B cell (primary cell): ENCODE results near the gene METTL8. TPM values are rescaled to one million over a fixed set of nuclear protein-coding genes. Genes with fewer than 3 reads are reported as not detected.

Experiments
- ATAC-seq: fragments of 200-7000 bp; cut with Tn5 transposase; one replicate; pipeline ENCODE4 v1.10.0; 2021; ENCODE audit warnings: low read depth, mild to moderate bottlenecking, moderate number of reproducible peaks, moderate library complexity
- CTCF ChIA-PET: fragments of 350-600 bp; sonication (Branson Sonifier 250); formaldehyde crosslinking; loops from one replicate; lab custom pipeline; 2021; ENCODE audit warnings: antibody characterized with exemption, inconsistent platforms; lab: Charles Lee
- POLR2A ChIA-PET: fragments of 350-600 bp; sonication (Branson Sonifier 250); formaldehyde crosslinking; loops from one replicate; lab custom pipeline; 2021; ENCODE audit warnings: antibody characterized with exemption; lab: Charles Lee
- DNase-seq: peaks from one replicate; pipeline ENCODE4 v3.0.0; 2013
- H2AFZ ChIP-seq: 2 replicates; pipeline ENCODE4 v1.6.1; 2012; ENCODE audit warnings: mild to moderate bottlenecking, low read depth, low read length; ENCODE audit not compliant: insufficient read depth, poor library complexity, severe bottlenecking
- H3K27ac ChIP-seq, 2 donors: 1 replicate in 1 of 2; 2 replicates in 1 of 2; pipeline ENCODE4 v1.5.1; 2012 to 2013; ENCODE audit warnings: low read length in 2 of 2, mild to moderate bottlenecking in 2 of 2, moderate library complexity in 1 of 2
- H3K27me3 ChIP-seq, 4 experiments: fragments of 200-600 bp in 1 of 4; sonication (generic) in 1 of 4; replicated peaks in 1 of 4; 1 replicate in 2 of 4; 2 replicates in 2 of 4; pipeline versions ENCODE4 v1.6.1 to v1.7.0; 2013 to 2016; ENCODE audit warnings: low read length in 3 of 4, mild to moderate bottlenecking in 2 of 4, mixed read lengths in 1 of 4, moderate library complexity in 1 of 4; ENCODE audit not compliant: insufficient read depth in 4 of 4, control insufficient read depth in 3 of 4; ENCODE audit errors: control extremely low read depth in 1 of 4
- H3K36me3 ChIP-seq, 2 experiments: replicated peaks in 1 of 2; 1 replicate in 1 of 2; 2 replicates in 1 of 2; pipeline versions ENCODE4 v1.6.1 to v1.7.1; 2013; ENCODE audit warnings: low read length in 1 of 2; ENCODE audit not compliant: insufficient read depth in 2 of 2, control insufficient read depth in 1 of 2; ENCODE audit errors: control extremely low read depth in 1 of 2, extremely low read depth in 1 of 2
- H3K4me1 ChIP-seq, 2 donors: fragments of 200-600 bp in 1 of 2; sonication (generic) in 1 of 2; 1 replicate in 1 of 2; 2 replicates in 1 of 2; pipeline versions ENCODE4 v1.5.1 to v1.6.1; 2013 to 2017; ENCODE audit warnings: low read length in 2 of 2; ENCODE audit not compliant: control insufficient read depth in 2 of 2, insufficient read depth in 2 of 2
- H3K4me2 ChIP-seq: replicated peaks from 2 replicates; pipeline ENCODE3; 2012; ENCODE audit warnings: mild to moderate bottlenecking, low read depth, low read length; ENCODE audit not compliant: poor library complexity, severe bottlenecking
- H3K4me3 ChIP-seq, 5 experiments: fragments of 200-600 bp in 1 of 5; sonication (generic) in 1 of 5; 1 replicate in 3 of 5; 2 replicates in 2 of 5; pipeline versions ENCODE4 v1.5.1 to v1.7.0; 2011 to 2016; ENCODE audit warnings: low read length in 4 of 5, mild to moderate bottlenecking in 4 of 5, low read depth in 2 of 5, control low read depth in 1 of 5, moderate library complexity in 1 of 5; ENCODE audit not compliant: insufficient read depth in 1 of 5; ENCODE audit errors: control extremely low read depth in 1 of 5, extremely low read depth in 1 of 5
- H3K79me2 ChIP-seq: fragments of 200-600 bp; sonication (generic); one replicate; pipeline ENCODE4 v1.6.0; 2016; ENCODE audit warnings: low read length; ENCODE audit not compliant: control insufficient read depth, insufficient read depth
- H3K9ac ChIP-seq: fragments of 200-600 bp; sonication (generic); 2 replicates; pipeline ENCODE4 v1.6.1; 2017; ENCODE audit warnings: mild to moderate bottlenecking, low read length, moderate library complexity
- H3K9me3 ChIP-seq, 3 donors: one replicate each; pipeline versions ENCODE4 v1.6.1 to v1.7.1; 2013; ENCODE audit warnings: low read length in 2 of 3; ENCODE audit not compliant: control insufficient read depth in 2 of 3, insufficient read depth in 1 of 3; ENCODE audit errors: control extremely low read depth in 1 of 3
- H4K20me1 ChIP-seq: 2 replicates; pipeline ENCODE4 v1.6.0; 2012; ENCODE audit warnings: mild to moderate bottlenecking, low read length; ENCODE audit not compliant: insufficient read depth, control insufficient read depth, poor library complexity, severe bottlenecking
- H3K27ac Mint-ChIP-seq: one replicate; pipeline ENCODE4 v1.8.0; 2021; ENCODE audit warnings: mixed read lengths
- H3K27me3 Mint-ChIP-seq: one replicate; pipeline ENCODE4 v1.8.0; 2021; ENCODE audit warnings: mixed read lengths
- H3K4me1 Mint-ChIP-seq: one replicate; pipeline ENCODE4 v1.8.0; 2021; ENCODE audit warnings: mixed read lengths
- H3K4me3 Mint-ChIP-seq: one replicate; pipeline ENCODE4 v1.8.0; 2021; ENCODE audit warnings: mixed read lengths
- H3K9me3 Mint-ChIP-seq: one replicate; pipeline ENCODE4 v1.8.0; 2022; ENCODE audit warnings: mixed read lengths; ENCODE audit not compliant: insufficient read depth
- CTCF ChIP-seq: fragments of 200-600 bp; IDR thresholded peaks from one replicate; pipeline ENCODE4 v1.8.0; 2022; ENCODE audit warnings: antibody characterized with exemption, mild to moderate bottlenecking
- EZH2 ChIP-seq: IDR thresholded peaks from 2 replicates; pipeline ENCODE4 v1.6.1; 2012; ENCODE audit warnings: borderline replicate concordance, low read depth, mild to moderate bottlenecking, moderate library complexity, low read length; ENCODE audit not compliant: insufficient read depth, poor library complexity, severe bottlenecking
- WGBS: methylation state at CpG from one replicate; pipeline ENCODE4 v1.1.5; 2013; ENCODE audit warnings: missing lambda C conversion rate; ENCODE audit not compliant: insufficient coverage; 5-methylcytosine and 5-hydroxymethylcytosine counted together
- intact Hi-C: fragments of 100-400 bp; cut with micrococcal nuclease; formaldehyde crosslinking; loops from one replicate; pipeline ENCODE4 v1.10.0; 2022
- polyA plus RNA-seq: library from polyadenylated mRNA; depleted of rRNA; stranded (reverse); fragments of >200 nt; gene quantifications from 2 replicates; pipeline ENCODE4 v1.2.3, GENCODE V29; 2012
- total RNA-seq, 2 donors: library from RNA; stranded (reverse); fragments of 120-200 nt in 1 of 2; gene quantifications; 1 replicate in 1 of 2; 2 replicates in 1 of 2; pipeline versions ENCODE4 v1.2.3 to v1.2.4, GENCODE V29; 2013 to 2022

Gene METTL8
- total and polyA plus RNA-seq, 2 donors (not counting 1 experiment from before 2014, with no cell fraction given): 20.8 to 57.8 TPM

GRCh38 chr2:171400395-171400794 is 33.4 kb downstream of the METTL8 start:
- Histone ChIP-seq H3K27ac (no peak overlapping the region), H3K4me1 (peaks cover 14 to 16% of the 10 kb centered on the region in 2 donors), H3K9ac (no peak overlapping the region), H3K4me2 (no peak overlapping the region), H3K27me3 (no peaks in the 10 kb centered on the region), H3K36me3 (peaks cover 0 to 1% of the 10 kb centered on the region in 2 experiments), H4K20me1 (no peaks in the 10 kb centered on the region), H3K9me3 (peaks cover 0 to 8% (median 4%) of the 10 kb centered on the region in 3 donors), H3K79me2 (no peaks in the 10 kb centered on the region), H2AFZ (no peak overlapping the region), H3K4me3 (no peak overlapping the region)
- H3K9me3 Mint-ChIP-seq: peaks cover 6% of the 10 kb centered on the region
- TF ChIP-seq EZH2: no peak
- no peak for TF ChIP-seq CTCF
- H3K4me1 Mint-ChIP-seq: peaks cover 22% of the 10 kb centered on the region
- no peaks in the 10 kb centered on the region for H3K27me3 Mint-ChIP-seq
- intact Hi-C loops: no loop called here
- ATAC-seq: no peak
- DNase-seq: no peak
- H3K27ac Mint-ChIP-seq: peak overlapping the region; percentile 16
- 93% methylated on average over 3 of the region's 3 CpGs for WGBS
- CTCF ChIA-PET: interaction anchor here (1.7 kb wide), 1 partner anchor 16 kb away, joined by 5 read pairs; no protein-coding TSS in a partner anchor
- POLR2A ChIA-PET: no interaction called here
- no peak overlapping the region for H3K4me3 Mint-ChIP-seq

- H3K27ac Mint-ChIP-seq: no peak overlapping the region
- peaks cover 6% of the 10 kb centered on the region for H3K9me3 Mint-ChIP-seq
- no peaks in the 10 kb centered on the region for H3K27me3 Mint-ChIP-seq
- no peaks in the 10 kb centered on the region for H3K27me3 ChIP-seq
- peaks cover 6 to 7% of the 10 kb centered on the region in 2 donors for H3K4me1 ChIP-seq
- H3K79me2 ChIP-seq: peaks cover 3% of the 10 kb centered on the region
- POLR2A ChIA-PET: interaction anchor here (0.6 kb wide), 1 partner anchor 76 kb away, joined by 7 read pairs; no protein-coding TSS in a partner anchor
- H4K20me1 ChIP-seq: no peaks in the 10 kb centered on the region
- intact Hi-C loops: loop anchor here (5.0 kb wide), 1 partner anchor 37 kb away; no protein-coding TSS in a partner anchor
- peak overlapping the region in 1 of 2 donors; percentile 44 for H3K27ac ChIP-seq
- peaks cover 0 to 1% of the 10 kb centered on the region in 2 experiments for H3K36me3 ChIP-seq
- CTCF ChIA-PET: interaction anchor here (0.9 kb wide), 1 partner anchor 10 kb away, joined by 4 read pairs; no protein-coding TSS in a partner anchor
- H3K4me2 ChIP-seq: no peak overlapping the region
- TF ChIP-seq EZH2 (no peak), CTCF (no peak)
- H2AFZ ChIP-seq: peak overlapping the region; percentile 5
- H3K9me3 ChIP-seq: peaks cover 0 to 8% (median 5%) of the 10 kb centered on the region in 3 donors
- no peak overlapping the region for H3K9ac ChIP-seq
- peaks cover 13% of the 10 kb centered on the region for H3K4me1 Mint-ChIP-seq
- H3K4me3 Mint-ChIP-seq: no peak overlapping the region
- ATAC-seq (no peak), DNase-seq (no peak)
- no peak overlapping the region for H3K4me3 ChIP-seq
These were observed 34.5 kb downstream of the METTL8 start for GRCh38 chr2:171399292-171399691.
